Stimulated activated CD8-positive, alpha-beta memory T cell treated with anti-CD3 and anti-CD28 coated beads, Interleukin-4, amount 100 ng/mL, for 4 hours (primary cell): ENCODE results near the gene LRRC74B.
"Not testable (repeated sequence)": the region's sequence is repeated elsewhere in the genome, so short reads cannot be mapped to it uniquely, and the experiment has no call there.

Experiments
- DNase-seq, 2 donors: peaks; one replicate each; pipeline ENCODE4 v3.0.0-alpha.2; 2020; ENCODE audit warnings: low read depth in 2 of 2, low spot score in 1 of 2

LRRC74B gene, protein sequence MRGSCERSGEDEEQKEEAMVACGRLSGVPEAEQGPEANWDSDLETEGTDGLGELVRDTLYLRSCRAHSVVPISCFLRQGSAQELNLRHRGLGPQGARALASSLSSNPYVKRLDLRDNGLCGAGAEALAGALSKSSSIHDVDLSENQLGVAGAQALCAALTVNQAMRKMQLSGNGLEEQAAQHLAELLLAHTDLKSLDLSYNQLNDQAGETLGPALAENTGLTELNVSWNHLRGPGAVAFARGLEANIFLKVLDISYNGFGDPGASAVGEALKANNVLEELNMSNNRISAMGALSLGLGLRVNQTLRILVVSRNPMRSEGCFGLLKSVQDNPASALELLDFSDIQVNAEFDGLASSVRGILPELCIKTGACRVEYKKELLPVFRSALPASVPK

DNA sequence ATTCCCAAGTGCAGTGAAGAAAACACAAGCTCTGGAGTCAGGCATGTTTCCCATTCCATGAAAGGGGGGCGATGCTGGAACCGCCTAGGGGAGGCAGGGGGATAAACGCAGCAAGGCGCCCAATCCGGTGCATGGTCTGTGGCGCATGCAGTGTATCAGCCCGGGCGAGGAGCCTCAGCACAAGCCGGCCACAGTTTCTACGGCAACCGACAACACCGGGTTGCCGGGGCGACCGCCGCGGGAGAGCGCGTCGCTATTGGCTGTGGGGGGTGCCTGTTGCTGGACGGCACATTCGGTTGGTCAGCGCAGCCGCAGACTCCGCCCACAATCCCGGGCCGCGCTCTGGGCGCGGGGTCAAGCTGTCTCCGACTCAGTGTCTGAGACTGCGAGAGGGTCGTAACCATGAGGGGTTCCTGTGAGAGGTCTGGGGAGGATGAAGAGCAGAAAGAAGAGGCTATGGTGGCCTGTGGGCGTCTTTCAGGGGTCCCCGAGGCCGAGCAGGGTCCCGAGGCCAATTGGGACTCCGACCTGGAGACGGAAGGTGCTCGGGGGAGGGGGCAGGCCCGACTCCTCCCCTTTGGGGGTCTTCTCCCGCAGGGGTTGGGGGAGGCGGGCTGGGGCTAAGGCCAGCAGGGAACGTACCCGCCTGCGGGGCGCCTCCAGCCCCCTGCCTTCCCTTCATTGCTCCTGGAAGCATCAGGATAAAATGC is at the start of gene LRRC74B:
TSS of gene LRRC74B (plus strand) at position 362 of the 710 bp plus-strand sequence. CDS start at position 403, 41 bp downstream.
- DNase-seq: peak; percentile 17 to 24

DNA sequence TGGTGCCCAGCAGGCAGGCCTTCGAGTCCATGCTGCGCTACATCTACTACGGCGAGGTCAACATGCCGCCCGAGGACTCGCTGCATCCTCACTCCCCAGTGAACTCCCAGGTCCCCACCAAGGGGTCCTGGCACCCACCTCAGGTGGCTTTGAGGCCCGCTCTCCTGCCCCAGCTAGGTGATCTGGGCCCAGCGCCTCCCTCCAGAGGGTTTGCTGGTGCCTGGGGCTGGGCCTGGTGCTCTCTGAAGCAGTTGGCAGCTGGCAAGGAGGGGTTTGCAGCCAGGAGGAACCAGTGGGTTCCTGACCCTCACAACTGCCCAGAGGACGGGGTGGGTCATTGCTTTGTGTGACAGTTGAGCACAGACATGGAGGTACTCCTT is 49.7 kb upstream of the LRRC74B start:
- no peak for DNase-seq

DNA sequence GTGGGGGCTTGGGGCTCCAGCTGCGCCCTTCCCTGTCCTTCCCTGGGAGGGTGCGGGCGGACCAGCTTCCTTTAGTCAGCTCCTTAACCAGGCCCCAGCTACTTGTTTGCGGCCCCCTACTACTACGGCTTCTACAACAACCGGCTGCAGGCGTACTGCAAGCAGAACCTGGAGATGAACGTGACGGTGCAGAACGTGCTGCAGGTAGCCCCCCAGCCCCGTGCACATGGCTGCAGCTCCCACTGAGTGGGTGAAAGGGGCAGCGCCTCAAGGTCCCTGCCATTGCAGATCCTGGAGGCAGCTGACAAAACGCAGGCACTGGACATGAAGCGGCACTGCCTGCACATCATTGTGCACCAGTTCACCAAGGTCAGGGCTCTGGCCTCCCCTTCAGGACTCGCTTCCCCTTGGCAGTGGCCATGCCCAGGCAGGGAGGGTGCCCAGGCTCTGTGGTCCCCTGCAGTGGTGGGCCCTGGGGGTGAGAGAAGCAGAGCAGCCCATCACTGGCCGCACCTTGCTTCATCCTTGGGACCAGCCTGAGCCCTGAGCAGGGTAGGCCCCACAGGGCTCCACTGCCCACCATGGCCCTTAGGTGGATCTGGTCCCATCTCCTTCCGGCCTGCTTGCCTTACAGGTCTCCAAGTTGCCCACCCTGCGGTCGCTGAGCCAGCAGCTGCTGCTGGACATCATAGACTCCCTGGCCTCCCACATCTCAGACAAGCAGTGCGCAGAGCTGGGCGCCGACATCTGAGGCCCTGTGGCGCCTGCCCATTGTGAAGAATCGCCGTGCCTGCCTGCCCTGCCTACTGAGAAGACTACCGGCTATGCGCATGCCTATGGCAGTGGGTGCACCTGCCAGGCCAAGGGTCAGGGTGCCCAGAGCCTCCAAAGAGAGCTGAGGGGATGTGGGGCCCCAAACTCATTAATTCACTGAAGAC is 48.9 kb upstream of the LRRC74B start:
- DNase-seq: no peak

DNA sequence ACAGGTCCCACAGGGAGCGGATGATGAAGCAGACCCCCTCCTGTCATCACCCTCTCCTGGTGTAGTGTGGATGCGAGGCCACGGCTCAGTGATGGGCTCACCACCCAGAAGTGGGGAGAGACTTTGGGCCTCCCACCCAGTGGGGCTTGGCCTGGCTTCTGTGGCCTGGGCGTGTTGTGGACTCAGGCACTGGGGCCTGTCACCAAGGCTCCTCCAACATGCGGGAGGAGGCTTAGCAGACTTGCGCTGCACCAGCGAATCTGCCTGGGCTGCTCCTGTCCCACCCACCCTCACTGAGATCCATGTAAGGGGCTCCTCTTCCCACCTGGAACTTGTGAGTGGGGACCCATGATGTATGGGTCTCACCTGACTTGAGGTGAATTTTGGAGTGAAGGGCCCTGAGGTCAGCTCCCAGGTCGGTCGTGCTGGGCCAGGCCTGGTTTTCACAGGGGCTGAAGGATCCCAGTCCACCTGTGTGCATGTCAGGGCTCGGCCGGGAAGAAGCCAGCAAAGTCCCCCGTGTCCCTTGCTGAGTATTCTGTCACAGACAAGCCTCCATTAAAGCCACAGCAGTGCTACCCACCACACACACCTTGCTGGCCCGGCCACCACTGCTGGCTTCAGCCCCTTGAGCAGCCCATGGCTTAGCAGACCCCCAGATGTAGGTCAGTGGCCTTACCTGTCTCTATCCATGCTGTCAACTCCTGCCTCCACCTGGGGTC is 48.0 kb upstream of the LRRC74B start:
- no peak for DNase-seq

DNA sequence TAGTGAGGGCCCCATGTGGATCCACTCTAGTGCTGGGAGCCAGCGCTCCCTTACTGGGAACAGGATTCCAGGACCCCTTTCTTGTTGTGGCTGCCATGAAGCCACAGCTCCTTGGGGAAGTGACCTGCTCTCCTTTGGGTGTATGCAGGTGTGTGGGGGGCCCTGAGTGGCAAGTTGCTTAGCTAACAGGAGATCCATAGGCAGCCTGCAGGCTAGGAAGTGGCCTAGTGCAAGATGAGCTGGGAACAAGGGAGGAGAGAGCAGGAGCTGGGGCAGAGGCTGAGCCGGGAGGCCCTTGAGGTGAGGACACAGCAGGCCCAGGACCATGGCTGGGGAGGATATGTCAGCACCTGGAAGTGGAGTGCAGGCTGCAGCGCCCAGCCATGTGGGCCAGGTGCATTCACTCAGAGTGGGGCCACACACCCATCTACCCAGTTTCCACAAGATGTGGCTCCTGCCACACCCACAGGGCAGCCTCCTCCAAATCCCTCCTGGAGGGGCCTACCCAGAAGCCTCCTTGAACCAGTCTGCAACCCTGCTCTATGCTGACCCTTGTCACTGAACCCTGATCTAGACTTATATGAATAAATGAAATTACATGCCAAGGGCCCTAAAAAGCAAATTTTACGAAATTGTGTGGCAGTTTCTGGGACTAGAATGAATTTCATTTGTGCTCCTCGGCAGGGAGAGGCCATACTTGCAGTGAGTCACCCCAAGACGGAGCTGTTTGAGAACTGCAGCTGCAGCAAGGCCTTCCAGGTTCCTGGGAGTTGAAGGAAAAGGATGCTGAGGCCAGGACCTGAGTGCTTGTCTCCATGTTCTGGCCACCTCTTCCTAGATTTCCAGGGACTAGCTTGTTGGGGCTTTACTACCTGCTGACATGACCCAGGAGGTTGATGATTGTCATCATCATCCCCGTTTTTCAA is 47.1 kb upstream of the LRRC74B start:
- DNase-seq: no peak

DNA sequence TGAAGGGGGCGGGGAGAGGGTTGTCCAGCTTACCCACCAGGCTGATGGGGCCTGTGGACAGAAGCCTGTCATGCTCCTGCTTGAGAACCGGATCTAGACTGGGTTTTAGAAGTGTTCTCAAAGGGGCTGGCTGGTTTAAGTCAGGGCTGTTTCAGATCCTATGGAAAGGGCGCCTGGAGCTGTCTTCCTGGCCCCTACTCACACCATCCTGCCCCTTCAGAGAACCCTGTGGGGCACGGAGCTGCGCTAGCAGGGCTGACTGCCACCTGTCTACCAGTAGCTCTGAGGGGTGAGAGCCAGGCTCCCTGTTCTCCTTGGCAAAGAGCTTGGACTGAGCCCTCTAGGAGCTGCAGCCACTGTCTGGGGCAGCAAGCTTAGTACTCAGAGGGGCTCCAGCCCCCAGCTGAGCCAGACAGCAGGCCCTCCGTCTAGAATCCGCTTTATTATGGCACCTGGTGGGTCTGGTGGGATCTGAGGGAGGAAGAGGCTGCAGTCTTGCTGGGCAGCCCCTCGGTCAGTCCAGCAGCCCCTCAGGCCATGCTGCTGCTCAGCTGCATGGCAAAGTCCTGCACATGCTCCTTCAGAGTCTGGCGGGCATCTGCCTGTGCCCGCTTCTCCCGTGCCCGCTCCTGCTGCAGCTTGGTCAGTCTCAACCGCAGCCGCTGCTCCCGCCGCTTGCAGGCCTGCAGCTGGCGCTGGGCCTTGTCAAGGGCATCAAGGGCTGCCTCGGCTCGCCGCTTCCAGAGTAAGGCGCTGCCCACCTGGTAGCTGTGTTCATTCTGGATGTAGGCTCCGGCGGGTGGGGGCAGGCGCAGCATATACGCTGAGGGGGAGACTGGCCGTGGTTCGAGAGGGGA is 46.2 kb upstream of the LRRC74B start:
- DNase-seq: no peak

DNA sequence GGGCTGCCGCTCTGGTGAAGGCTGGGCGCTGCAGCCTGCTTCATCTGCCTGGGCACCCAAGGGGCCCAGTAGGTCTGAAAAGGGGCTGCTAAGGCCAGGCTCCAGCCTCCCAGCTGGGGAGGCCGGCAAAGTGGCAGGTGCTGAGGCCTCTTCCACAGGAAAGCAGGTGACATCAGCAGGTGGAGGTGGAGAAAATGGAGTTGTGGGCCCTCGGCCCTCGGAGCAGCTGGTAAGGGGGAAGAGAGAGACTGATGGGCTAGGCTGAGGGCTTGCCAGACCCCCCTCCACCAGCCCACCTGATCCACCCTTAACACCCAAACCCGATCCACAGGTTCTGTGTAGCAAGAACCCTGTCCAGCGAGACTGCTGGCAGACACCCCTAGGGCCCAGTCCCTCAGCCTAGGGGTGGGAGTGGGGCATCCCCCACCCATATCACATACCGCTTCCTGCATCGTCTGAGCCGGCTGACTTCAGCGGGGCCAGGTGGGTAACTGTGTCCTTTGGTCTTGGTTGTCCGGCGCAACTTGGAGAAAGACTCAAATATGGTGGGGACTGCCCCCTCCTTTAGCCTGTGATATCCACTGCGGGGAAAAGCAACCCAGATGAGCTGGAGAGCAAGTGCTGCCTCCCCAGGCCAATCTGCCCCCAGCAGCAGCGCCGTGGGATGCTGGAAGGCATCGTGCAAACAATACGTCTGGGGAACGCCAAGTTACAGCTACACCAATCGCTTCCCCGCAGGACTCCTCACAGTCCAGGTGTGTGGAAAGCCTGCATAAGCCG is 45.3 kb upstream of the LRRC74B start:
- DNase-seq: no peak

DNA sequence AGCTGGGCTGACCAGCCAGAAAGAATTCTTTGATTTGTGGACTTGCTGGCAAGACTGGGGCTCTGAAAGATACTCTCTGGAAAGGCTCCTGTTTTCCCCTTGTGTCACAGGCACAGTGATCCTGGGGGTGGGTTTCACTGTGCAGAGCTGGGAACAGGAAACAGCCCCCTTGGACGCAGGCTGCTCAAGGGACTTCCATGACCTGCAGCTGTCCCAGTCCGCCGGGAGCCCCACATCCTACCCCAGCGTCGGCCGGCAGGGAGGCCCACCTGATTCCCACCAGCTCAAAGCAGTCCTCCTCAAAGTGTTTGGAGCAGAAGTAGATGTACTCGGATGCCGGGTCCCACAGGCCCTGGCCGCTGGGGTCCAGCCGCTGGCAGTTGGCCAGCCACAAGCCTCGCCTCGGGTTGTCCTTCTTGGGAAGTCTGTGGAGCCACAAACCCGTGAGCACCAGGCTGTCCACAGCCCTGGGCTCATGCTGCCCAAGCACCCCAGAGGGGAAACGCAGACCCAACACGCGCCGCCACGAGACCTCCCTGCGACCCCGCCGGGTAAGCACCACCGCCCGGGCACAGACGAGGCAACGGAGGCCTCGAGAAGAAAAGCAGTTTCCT is 44.7 kb upstream of the LRRC74B start:
- no peak for DNase-seq

DNA sequence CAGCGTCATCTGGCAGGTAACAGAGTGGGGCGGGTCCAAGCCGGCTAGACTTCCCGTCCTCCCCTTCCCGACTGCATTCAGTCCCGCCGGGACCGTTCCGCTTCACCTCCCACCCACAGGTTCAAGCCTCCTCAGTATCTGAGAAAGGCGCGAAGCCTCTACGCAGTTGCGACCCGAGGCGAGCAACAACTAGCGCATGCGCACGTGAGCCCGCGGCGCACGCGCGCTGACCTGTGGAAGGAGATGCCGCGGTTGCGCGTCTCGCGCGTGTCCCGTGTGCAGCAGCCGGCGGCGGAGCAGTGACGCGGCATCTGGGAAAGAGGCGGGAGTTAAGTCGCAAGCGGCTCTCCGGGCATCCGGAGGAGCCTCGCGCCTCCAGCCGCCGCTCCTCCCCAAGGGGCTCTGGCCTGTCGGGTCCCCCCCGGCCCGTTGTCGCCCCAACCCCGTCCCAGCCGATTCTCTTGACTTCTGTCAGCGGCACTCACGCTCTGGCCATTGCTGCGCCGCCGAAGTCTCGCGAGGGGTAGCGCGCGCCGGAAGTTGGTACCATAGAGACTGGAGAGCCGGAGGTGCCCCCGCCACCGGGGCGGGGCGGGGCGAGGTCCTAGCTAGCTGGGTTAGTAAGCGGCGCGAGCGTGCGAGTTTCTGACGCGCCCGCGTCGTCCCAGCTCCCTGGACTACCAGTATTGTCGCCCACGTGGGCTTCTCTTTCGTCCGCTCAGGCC is 44.0 kb upstream of the LRRC74B start, which contains the start of gene THAP7:
TSS of gene THAP7 (minus strand) at position 518 of the 725 bp plus-strand sequence. CDS start at position 311, 207 bp downstream.
- peak; percentile 92 to 96 for DNase-seq

DNA sequence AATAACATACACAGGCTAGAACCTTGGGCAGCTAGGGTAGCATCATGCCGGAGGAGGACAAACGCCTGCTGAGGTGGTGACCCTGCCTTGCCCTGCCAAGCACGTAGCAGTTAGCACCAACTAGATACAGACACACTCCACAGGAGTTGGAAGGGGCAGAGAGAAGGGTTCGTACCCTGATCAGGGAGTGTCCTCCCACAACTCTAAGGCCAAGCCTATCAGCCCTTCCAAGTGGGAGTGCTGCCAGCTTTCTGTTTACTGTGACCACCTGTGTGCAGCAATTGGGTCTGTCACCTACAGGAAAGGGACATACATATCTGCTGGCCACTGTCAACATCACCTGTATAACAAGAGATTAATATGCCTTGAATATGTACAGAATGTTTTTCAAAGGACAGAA is 42.0 kb upstream of the LRRC74B start:
- DNase-seq: no peak

DNA sequence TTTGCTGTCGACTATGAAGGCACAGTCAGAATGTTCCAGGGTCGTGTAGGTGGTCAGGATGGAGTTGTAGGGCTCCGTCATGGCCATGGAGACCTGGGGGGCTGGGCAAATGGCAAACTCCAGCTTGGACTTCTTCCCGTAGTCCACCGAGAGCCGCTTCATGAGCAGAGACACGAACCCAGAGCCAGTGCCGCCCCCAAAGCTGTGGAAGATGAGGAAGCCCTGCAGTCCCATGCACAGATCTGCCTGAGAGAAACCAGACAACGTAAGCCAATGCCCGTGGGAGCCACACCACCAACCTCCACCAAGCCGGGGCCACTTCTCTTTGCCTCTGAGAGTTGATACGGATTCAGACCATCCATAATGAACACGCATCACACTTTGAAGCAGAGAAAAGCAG is 36.5 kb upstream of the LRRC74B start:
- DNase-seq: not testable (repeated sequence)

DNA sequence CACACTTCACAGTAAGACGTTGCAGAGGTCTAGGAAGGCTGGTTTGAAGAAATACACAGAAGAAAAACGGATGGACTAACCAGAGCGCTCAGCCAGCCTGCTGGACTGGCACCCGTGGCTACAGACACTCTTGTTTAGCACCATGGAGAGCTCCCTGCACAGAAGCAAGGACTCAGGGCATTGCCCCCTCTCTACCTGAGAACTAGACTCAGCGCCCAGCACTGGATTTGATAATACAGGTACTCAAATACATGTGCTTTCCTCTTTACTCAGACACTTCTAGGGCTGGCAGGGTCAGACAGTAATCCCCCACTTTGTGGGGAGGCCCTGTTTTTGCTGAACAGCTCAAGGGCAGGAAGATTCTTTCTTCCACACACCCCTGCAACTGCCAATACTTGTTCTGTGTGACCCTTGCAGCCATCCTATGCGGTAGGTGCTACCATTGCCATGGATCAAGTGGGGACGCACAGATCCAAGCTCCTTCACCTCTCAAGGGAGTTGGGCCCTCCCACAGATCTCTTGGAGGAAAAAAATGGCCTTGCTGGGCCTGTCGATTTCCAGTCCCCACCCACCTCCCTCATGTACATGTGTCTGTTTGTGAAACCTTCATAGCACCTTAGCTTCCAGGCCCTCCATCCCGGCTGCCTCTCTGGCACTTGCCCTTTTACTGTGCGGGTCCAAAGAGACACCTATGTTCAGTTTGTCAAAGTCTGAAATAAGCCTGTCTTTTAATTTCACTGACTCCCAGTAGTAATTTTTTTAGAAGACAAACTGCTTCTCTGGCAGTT is 35.9 kb upstream of the LRRC74B start:
- DNase-seq: no peak

DNA sequence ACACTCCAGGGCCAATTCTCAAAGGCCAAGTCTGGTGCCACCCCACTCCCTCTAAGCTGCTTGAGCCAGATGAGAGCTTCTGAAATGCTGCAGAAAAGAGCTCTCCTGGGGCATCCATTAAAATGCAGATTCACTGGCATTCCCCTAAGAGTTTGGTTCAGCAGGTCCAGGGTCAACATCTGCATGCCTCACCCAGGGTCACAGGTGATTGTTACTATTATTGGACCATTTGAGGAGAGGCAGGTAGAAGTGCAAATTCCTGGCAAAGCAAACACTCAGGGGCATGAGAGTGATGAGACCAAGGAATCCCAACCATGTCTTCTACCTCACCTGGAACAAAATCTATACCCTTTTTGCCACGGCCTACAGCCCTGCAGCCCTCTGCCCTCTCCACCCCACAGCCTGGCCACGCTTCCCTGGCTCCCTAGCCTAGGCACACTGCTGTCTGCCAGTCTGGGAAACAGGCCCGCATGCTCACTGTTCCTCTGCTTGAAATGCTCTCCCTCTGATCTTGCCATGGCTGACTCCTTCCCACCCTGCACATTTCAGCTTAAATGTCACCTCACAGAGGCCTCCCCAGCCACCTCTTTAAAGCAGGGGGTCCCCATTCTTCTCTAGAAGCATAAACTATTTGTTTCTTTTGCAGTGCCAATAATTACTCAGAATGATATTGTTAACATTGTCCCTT is 35.2 kb upstream of the LRRC74B start:
- DNase-seq: no peak

DNA sequence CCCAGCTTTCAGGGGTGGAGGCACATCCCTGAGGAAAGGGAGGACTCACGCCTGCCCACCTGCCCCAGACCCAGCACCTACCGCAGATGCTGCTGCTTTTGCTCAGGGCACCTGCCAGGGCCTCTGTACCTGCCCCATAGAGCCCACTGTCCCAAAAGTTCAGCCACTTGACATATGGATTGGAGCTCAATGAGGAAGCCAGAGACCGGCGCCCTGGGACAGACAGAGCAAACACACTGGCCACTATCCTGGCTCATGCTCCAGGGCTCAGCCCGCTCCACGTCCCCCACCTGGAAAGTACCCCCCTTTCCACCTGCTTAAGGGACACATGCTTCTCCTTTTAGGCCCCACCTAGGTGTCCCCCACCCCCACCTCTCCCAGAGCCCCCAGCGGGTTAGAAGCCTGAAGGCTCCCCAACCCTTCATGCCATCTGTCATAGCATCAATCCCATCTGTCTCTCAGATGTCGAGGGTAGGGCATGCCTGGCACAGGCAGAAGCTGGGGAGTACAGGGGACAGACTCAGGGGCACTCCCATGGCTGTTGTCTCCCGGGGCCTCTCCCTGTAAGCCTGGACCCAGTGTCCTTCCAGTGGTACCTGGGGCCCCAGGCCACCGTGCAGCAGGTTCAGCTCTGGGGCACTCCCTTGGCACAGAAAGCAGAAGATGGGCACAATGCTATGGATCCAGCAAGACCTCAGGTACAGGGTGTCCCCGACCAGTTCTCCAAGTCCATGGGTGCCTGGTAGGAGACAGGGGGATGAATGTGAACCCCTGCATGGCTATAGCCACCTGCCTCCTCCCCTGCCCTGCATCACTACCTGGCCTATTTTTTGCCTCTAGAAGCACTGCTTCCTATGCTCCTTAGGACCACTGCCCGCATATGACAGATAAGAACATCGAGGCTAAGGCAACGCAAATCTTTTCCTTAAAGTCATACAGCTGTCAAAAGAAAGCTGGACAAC is 33.0 kb upstream of the LRRC74B start:
- no peak for DNase-seq
